ENCODE data around the gene ABCG4.

DNA sequence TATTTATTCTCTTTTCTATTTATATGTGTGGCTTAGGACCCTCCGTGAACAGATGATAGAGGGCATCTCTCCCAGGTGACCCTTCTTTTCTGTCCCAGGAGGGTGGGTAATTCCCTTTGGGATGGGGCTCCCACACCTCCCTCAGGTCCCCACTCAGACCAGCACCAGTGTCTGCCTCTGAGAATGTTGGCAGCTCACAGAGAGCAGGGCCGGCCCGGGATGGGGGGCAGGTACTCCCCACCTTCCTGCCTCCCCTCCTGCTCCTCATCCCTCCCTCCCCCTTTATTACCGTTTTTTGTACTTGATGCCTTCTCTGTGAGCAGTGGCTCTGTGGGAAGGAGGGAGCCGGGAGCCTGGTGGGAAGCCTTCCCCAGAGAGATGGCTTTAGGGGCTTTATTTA, 32.3 kb upstream of the ABCG4 start:
- TF ChIP-seq, protein P1, sequence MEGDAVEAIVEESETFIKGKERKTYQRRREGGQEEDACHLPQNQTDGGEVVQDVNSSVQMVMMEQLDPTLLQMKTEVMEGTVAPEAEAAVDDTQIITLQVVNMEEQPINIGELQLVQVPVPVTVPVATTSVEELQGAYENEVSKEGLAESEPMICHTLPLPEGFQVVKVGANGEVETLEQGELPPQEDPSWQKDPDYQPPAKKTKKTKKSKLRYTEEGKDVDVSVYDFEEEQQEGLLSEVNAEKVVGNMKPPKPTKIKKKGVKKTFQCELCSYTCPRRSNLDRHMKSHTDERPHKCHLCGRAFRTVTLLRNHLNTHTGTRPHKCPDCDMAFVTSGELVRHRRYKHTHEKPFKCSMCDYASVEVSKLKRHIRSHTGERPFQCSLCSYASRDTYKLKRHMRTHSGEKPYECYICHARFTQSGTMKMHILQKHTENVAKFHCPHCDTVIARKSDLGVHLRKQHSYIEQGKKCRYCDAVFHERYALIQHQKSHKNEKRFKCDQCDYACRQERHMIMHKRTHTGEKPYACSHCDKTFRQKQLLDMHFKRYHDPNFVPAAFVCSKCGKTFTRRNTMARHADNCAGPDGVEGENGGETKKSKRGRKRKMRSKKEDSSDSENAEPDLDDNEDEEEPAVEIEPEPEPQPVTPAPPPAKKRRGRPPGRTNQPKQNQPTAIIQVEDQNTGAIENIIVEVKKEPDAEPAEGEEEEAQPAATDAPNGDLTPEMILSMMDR (conservative IDR thresholded peaks at IDR 0.05), result no peak
- no peak for TF ChIP-seq ZFX (IDR thresholded peaks at IDR 0.05)
